Stimulated activated CD4-positive, alpha-beta T cell treated with anti-CD3 and anti-CD28 coated beads, TNF-alpha, amount 100 ng/mL, for 48 hours (primary cell): ENCODE data around the gene ATP5PD.
"Not testable (repeated sequence)": the region's sequence is repeated elsewhere in the genome, so short reads cannot be mapped to it uniquely, and the experiment has no call there.

Experiments
- DNase-seq, 3 donors: peaks; one replicate each; pipeline ENCODE4 v3.0.0-alpha.2; 2020; ENCODE audit warnings: low read depth in 3 of 3

The ATP5PD gene

DNA sequence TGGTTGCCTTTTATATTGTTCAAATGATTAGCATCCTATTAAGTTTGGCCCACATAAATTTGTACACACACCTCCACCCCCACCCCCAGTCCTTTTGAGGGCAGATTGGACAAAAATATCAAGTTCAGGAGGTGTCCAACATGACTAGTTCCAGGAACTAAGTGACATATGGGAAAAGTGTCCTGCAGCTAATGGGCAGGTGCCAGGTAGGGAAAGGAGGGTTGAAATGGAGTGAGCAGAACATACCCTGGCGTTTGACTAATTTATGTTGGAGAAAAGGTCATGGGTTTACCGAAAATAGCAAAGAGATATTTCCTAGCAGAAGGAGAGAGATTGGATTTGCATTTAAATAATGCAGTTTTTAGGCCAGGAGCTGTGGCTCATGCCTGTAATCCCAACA lies 5.2 kb upstream of the ATP5PD start:
- no peak for DNase-seq

DNA sequence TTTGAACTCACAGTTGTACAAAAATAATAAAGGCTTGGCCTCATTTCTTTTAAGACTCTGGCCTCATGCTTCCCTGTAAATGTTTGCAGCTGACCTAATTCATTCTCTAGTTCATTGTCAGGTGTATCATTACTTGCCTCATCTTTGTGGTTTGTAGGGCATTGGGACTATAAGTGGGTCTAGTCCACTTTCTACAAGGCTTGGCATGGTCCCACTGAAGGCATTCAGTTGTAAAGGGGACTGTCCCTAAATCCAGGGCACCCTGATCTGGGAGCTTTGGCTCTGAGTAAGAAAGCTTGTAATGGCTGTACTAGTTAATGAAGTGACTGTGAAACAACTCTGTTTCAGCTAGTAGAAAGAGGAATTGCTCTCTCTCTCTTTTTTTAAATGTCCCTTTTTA lies 2.9 kb upstream of the ATP5PD start:
- no peak for DNase-seq

DNA sequence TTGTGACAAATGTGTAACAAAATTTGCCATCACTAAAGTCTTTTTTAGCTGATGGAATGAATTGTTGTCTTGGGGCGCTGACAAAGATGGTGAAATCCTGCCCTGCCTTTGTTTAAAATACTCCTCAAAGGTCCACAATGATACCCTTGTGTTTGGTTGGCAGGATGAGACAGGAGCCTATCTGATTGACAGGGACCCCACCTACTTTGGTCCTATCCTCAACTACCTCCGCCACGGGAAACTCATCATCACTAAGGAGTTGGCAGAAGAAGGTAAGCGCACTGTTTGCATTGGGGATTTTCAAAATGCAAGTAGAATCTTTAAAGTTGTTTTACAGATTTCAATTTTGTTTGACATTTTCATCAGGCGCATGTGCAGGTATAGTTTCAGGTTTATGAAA lies 2.3 kb upstream of the ATP5PD start:
- DNase-seq, result no peak

DNA sequence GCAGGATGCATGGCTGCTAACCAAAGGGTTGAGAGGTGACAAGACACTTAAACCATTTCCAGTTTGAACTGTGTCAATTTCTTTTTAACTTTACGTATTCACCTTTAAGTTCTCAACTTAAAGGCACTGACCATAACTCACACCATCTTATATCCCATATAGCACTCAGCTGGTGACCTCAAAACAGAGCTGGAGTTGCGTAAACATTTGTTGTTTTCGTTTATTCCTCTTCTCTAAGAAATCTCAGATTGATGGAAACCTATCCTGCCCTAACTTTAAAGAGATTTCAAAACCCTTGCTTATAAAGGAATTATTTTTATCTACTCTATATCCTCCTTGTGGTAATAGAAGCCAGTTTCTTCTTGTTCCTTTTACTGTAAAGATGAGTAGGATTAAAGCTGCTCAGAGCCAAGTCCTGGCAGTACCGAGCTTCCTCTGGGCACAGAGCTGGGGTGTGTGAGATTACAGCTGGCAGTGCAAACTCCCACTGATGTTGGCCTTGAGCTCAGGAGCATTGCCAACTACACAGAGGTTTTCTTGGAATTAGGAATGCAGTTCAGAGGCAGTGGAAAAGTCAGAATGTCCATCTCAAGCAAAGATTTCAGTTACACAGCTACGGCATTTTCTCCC lies 1.6 kb upstream of the ATP5PD start:
- DNase-seq, result no peak

DNA sequence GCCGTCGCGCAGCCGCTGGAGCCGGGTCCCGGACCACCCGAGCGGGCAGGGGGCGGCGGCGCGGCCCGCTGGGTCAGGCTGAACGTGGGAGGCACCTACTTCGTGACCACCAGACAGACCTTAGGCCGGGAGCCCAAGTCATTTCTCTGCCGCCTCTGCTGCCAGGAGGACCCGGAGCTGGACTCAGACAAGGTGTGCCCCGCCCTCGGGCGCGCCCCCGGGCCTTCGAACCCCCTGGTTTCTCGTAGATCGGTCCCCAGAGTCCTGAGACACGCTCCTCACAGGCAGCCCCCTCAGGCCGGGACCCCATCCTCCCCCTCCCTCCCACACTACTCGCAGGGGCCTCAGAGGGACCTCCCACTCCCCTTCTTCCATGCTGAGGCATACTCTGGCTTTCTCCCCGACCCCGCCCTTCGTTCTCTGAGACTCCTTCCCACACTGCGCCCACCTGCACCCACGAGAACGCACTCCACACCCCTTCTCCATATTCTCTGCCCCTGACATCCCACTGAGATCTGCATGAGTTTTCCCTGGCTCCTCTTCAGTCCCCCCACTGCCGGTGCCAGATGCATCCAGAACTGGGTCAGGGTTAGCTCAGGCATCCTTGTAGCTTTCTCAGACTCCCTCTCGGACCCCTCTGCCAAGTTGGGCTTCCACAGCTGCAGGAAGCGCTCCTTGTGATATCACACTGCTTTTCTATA lies 779 bp upstream of the ATP5PD start:
- DNase-seq, result no peak

DNA sequence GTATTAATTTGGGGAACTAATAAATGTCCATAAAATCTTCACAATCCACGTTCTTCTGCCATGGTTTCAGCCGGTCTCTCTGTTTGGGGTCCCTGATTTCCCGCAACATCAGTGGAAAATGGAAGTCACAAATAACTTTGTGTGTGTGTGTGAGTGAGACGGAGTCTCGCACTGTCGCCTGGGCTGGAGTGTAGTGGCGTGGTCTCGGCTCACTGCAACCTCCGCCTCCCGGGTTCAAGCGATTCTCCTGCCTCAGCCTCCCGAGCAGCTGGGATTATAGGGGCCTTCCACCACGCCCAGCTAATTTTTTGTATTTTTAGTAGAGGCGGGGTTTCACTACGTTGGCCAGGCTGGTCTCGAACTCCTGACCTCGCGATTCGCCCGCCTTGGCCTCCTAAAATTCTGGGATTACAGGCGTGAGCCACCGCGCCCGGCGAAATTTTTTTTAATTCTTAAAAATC lies 793 bp downstream of the ATP5PD start:
- DNase-seq, result not testable (repeated sequence)

DNA sequence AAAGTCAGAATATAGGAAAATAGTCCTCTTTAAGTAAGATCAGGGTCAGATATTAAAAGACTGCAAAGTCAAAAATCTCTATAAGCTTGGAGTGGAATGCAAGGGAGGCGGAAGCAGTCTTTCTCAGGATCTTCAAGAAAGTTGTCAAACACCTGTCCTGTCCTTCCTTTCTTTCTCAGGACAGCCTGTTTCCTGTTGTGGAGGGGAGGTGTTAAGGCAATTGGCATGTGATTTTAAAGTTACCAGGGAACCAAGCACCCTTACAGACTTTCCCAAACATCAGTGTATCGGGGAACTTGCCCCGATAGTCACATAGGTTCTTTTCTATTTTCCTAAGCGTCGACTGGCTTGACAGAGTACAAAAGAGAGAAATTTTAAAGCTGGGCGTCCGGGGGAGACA lies 2.1 kb downstream of the ATP5PD start:
- DNase-seq, result no peak

DNA sequence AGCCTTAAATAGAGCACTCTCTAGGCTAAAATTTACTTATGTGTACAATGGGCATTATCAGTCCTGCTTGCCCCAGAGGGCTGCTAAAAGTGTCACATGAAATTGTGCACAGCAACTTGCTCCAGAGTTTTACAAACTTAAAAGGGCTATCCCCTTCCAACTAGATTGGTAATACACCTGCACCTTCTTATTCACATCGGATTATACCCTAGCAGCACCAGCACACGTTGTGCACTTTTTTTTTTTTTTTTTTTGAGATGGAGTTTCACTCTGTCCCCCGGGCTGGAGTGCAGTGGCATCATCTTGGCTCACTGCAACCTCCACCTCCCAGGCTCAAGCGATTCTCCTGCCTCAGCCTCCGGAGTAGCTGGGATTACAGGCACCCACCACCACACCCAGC lies 3.0 kb downstream of the ATP5PD start:
- not testable (repeated sequence) for DNase-seq

DNA sequence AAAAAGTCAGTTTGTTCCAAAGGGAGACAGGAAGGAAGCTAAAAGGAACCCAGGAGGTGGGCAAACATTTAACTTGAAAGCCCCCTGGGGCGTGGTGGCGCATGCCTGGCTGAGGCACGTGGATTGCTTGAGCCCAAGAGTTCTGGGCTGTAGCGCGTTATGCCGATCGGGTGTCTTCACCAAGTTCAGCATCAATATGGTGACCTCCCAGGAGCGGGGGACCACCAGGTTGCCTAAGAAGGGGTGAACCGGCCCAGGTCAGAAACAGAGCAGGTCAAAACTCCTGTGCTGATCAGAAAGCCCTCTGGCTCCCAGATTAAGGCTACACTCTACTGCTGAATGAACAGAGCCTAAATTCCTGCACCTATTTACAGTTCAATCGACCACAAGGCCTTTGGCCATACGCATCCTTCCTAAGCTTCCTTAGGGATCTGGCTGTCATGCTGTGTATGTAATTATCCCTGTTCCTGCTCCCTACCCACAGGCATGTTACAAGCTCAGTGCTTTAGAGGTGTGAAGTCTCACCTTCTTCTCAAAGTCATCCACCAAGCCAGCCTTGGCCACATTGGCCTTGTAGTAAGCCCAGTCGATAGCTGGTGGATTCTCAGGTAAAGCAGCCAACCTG lies 5.0 kb downstream of the ATP5PD start:
- no peak for DNase-seq

DNA sequence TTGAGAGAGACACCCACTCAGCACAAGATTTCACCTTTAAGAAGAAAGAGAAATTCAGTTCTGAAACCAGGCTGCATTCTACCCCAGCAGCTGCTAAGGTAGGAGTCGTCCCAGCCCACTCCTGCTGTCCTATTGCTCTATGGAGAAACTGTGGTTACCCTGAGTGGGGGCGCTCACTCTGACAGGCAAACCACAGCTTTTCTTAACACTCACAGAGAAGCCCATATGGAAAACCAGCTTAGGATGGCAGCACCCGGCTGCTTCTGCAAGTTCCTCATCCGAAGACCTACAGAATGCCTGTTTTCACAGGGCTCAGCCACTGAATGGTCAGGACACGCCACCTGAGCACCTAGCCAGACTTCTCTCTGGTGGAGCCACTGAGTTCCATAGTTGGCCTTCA lies 7.5 kb downstream of the ATP5PD start:
- no peak for DNase-seq

DNA sequence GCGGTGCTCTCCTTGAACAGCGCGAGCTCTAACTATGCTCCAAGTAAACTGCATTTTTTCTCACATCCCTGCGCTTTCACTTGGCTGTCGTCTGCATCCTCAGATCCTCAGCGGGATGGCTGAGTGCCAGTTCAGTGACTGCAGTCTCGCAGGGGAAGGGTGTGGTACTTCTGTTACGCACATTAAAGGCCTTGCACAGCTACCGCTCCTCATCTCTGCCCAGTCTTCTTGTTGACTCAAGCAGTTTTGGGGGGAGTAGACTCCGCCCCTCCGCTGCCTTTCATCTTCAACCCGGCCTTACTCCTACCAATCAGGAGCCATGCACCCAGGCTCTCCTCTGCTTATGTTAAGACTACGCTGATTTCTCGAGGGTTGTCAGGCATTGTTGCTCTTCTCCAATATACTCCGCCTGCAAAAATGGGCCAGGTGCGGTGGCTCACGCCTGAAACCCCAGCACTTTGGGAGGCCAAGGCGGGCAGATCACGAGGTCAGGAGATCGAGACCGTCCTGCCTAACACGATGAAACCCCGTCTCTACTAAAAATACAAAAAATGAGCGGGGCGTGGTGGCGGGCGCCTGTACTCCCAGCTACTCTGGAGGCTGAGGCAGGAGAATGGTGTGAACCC lies 10.0 kb downstream of the ATP5PD start:
- peak; percentile 57 to 72 (median 65) for DNase-seq

DNA sequence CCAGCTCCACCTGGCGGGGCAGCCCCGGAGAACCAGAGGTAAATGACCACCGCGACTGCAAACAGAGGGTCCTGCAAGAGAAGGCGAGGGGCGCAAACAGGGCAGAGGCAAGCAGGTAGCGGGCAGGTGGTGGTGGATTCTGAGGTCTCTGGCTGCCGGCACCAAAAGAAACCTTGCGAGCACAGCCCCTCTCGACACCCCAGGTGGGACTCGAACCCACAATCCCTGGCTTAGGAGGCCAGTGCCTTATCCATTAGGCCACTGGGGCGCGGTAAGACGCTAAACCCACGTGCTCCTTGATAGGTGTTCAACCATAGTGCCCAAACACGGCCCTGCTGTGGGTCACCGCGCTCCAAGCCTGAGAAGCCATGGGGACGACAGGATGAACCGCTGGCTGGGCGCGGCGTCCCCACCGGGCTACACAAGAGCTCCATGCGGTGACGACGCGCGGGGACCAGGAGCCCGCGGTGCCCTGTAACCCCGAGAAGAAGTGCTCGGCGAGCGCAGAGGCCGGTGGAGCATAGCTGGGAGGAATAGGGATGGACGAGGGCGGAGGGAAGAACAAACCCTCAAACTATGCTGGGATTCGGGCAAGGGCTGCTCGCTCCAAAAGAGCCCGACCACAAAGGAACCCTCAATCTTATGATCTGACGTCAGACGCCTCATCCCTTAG lies 12.4 kb downstream of the ATP5PD start:
- DNase-seq, result peak; percentile 86 to 96 (median 93)

DNA sequence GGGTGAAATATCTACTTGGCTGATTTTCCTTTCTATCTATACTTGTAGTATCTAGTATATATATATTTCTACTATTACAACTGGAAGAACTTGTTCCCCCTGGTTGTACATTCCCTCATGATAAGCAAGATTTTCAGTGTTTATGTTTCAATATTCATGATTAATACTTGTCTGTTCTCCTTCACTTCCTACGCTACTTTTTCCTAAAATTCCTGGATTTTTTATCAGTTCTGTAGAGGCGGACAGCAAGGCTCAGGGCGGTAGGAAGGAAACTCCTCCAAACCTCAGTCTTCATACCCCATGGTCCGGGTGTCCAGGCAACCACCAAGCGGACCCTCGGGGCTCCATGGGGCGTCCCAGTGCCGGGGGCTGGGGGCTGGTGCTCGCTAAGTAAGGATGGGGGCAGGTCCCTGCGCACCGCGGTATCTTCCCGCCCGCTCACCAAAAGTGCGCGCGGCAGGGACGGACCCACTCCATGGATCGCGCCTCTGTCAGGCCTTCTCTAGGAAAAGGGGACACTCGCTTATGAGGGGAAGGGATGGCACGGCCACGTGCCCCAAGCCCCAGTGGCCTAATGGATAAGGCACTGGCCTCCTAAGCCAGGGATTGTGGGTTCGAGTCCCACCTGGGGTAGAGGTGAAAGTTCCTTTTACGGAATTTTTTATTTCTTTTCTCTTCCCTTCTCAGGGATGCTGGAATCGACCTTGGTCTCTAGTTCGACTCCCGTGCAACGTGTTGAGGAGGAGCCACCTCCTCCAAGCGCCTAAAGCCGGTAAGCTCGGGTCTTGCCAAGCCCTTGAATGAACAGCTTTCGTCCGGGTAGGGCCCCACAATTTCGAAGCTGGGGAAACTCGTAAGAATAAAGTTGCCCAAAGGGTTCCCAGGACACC lies 13.2 kb downstream of the ATP5PD start:
- peak; percentile 88 to 95 (median 91) for DNase-seq

DNA sequence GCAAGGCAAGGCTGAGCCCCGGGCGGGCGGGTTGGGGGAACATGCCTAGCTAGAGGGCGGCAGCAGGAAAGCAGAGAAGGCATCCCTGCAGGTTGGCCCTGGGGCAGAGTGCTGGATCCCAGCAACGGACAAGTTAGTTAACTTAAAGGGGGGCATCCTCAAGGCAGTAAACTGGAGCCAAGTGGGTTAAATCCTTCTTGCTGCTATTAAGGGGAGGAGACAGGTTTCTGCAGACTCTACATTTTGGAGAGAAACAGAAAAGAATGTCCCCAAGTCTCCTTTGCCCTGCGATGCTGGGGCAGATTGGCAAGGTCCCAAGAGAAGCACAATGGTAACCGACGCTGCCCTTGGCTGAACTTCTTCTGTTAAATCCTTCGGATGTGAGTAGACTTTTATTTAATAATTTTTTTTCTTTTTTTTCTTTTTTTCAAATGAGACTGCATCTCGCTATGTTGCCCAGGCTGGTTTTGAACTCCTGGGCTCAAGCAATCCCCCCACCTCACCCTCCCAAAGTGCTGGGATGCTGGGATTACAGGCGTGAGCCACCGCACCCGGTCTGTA lies 14.0 kb downstream of the ATP5PD start:
- DNase-seq, result no peak

DNA sequence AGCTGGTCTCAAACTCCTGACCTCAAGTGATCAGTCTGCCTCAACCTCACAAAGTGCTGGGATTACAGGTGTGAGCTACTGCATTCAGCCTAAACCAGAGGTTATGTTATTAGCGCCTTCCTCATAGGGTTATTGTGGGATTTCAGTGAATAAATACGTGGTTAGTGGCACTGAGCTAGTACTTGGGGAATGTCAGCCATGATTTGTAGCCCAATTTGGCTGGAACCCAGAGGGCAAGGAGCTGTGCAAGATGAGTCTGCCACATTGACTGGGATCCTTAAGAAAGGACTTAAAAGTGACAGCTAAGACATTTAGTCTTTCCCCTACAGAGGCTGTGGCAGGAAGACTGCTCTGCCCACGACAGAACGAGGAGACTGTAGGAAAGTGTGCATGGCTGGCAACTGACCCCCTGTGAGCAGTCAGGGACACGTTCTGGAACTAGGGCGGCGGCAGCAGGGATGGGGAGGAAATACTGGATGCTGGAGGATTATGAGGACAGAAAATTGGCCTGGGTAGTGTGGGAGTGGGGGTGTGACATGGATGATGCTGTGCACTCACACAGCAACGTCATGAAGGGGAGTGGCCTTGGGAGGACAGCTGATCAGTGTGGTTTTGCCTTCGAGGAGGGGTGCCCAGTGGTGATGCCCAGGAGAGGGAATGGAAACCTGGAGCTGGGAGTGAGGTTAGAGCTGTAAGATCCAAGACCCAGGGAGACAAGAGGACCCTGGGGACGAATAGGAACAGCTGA lies 14.6 kb downstream of the ATP5PD start:
- DNase-seq, result peak in 2 of 3 donors; percentile 32 to 68

DNA sequence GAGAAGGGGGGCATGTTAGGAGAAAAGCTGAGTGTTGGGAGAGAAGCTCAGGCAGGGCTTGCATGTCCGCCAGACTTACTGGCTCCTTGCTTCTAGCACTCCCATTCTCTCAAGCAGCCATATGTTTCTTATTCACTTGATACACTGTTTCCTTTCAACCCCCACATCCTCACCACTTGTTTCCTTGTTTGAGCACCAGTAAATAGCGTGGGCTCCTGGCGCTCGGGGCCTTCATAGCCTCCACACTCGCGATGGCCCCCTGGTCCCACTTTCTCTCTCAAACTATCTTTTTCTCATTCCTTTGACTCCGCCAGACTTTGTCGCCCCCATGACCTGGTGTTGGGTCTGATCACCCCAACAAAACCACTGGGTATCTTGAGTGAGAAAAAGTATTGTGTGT lies 16.6 kb downstream of the ATP5PD start:
- DNase-seq, result no peak

DNA sequence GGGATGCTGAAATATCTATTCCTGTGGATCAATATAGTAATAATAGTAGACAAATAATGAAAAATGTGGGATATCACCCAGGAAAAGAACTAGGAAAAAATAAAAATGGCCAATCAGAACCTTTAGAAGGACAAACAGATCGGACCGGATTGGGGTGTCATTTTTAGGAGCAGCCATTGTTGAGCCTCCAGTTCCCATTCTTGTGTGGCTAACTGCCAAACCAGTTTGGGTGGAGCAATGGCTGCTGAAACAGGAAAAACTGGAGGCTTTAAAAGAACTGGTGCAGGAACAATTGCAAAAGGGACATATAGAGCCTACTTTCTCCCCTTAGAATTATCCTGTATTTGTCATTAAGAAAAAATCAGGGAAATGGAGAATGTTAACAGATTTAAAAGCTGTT lies 20.1 kb downstream of the ATP5PD start:
- not testable (repeated sequence) for DNase-seq

DNA sequence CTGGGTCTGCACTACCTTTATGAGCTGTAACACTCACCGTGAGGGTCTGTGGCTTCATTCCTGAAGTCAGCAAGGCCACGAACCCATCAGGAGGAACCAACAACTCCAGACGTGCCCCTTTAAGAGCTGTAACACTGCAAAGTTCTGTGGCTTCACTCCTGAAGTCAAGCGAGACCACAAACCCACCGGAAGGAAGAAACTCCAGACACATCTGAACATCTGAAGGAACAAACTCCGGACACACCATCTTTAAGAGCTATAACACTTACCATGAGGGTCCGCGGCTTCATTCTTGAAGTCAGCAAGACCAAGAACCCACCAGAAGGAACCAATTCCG lies 21.4 kb downstream of the ATP5PD start:
- DNase-seq, result not testable (repeated sequence)

DNA sequence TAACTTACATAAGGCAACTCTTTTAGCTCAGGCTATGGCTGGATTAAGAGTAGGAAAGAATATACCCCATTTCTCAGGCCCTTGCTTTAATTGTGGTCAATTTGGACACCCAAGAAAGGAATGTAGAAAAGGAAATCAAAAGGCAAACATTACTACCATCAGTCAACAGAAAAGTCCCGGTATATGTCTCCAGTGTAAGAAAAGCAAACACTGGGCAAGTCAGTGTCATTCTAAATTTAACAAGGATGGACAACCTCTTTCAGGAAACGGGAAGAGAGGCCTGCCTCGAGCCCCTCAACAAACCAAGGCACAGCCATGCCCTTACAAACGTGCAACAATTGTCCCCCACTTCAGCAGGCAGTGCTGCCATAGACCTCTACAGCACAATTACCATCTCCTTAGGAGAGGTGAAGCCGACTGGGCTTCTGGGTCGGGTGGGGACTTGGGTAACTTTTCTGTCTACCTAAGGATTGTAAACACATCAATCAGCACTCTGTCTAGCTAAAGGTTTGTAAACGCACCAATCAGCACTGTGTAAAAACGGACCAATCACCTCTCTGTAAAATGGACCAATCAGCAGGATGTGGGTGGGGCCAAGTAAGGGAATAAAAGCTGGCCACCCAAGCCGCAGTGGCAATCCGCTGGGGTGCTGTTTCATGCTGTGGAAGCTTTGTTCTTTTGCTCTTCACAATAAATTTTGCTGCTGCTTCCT lies 21.9 kb downstream of the ATP5PD start:
- no peak for DNase-seq
